Pancreas (tissue), 10 donors: ENCODE data around the gene REV1. TPM values are rescaled to one million over a fixed set of nuclear protein-coding genes. Genes with fewer than 3 reads are reported as not detected.
A peak's percentile ranks its signal among the peaks of the same experiment; 100 is the strongest.

ENCODE experiments used
- ATAC-seq, 4 donors: fragments of 200-7000 bp; cut with Tn5 transposase; one replicate each; pipeline versions ENCODE4 v1.8.0 to v1.9.1; 2020; ENCODE audit warnings: mild to moderate bottlenecking in 4 of 4, moderate library complexity in 4 of 4
- DNase-seq, 6 donors: peaks; one replicate each; pipeline ENCODE4 v3.0.0-alpha.2; 2020
- FAIRE-seq: peaks from 2 replicates; lab custom pipeline; 2012; peaks lifted over from hg19 to GRCh38; lab: Jason Lieb, UNC
- H3K27ac ChIP-seq, 4 donors: fragments of 200-600 bp; sonication (generic); 1 replicate in 3 of 4; 2 replicates in 1 of 4; pipeline versions ENCODE4 v1.5.0 to v1.8.0; 2020
- H3K27me3 ChIP-seq, 4 donors: fragments of 200-600 bp; one replicate each; pipeline ENCODE4 v1.8.0; 2021
- H3K36me3 ChIP-seq, 3 donors: fragments of 200-600 bp; sonication (generic) in 1 of 3; one replicate each; pipeline versions ENCODE4 v1.5.0 to v1.8.0; 2020 to 2021
- H3K4me1 ChIP-seq, 3 donors: fragments of 200-600 bp; one replicate each; pipeline ENCODE4 v1.8.0; 2021
- H3K4me3 ChIP-seq, 4 donors: fragments of 200-600 bp; sonication (generic) in 2 of 4; one replicate each; pipeline versions ENCODE4 v1.5.0 to v1.8.0; 2020 to 2021
- H3K9me3 ChIP-seq, 4 donors: fragments of 200-600 bp; one replicate each; pipeline ENCODE4 v1.8.0; 2021
- CTCF ChIP-seq, 4 donors: fragments of 200-600 bp; sonication (generic) in 3 of 4; IDR thresholded peaks; one replicate each; pipeline versions ENCODE4 v1.5.0 to v1.8.0; 2021; ENCODE audit warnings: antibody characterized with exemption in 4 of 4
- WGBS, 2 donors: extraction: QIAGEN DNeasy Blood & Tissue Kit; methylation state at CpG; one replicate each; pipeline ENCODE4 v1.1.7; 2013; 5-methylcytosine and 5-hydroxymethylcytosine counted together
- intact Hi-C, 3 donors: fragments of 100-400 bp; cut with DNase I; formaldehyde crosslinking; loops; one replicate each; pipeline versions ENCODE4 v1.11.1 to v1.14.2; 2022
- polyA plus RNA-seq, 2 donors: library from polyadenylated mRNA; stranded (reverse); fragments of 200-250 nt; gene quantifications; one replicate each; pipeline ENCODE4 v1.2.3, GENCODE V29; 2013
- total RNA-seq, 6 donors: library from RNA; stranded (reverse); fragmentation: NEBNext Ultra II Directional in 4 of 6; extraction: Animal tissue kit (Norgen Biotek cat#: 25700) in 4 of 6; gene quantifications; one replicate each; pipeline versions ENCODE4 v1.2.1 to v1.2.4, GENCODE V29; 2021 to 2023
- donor health status: healthy with polysubstance abuse.
- donor health status: DM: no; HTN: no; CAD: no; lungs with moderate emphysema.
- donor health status: DM: no; HTN: no; CAD: no.
- donor health status: control.
- donor health status: control.
- donor health status: Bipolar disorder and iron deficiency.
- donor health status: DM: yes; HTN: yes; CAD: no.
- donor health status: DM: no; HTN: no; CAD: no.
- donor health status: DM: no; HTN: no; CAD: no.
- donor health status: DM: yes; HTN: yes; CAD: no.

REV1 gene
- total and polyA plus RNA-seq, 8 donors = 9.3 to 22.6 (median 14.1) TPM

DNA sequence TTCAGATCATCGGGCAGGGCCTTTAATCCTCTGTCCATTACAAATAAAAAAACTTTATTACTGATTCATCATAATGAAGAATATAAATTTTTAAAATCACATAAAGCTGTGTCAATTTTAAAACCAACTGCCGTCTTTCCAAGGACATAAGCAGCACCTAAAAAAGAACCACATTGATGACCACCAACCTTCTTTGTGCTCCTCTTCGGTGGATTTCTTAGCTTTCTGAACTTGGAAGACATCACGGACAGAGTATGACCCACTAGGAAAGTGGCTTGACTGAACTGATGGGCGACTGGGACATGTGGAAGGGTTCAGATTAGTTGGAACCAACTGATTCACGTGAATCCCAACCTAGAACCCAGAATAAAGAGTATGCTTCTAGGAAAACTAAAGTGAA lies 83.7 kb downstream of the REV1 start:
- DNase-seq (no peak), FAIRE-seq (no peak), ATAC-seq (no peak)
- Histone ChIP-seq H3K27ac (no peak overlapping the region), H3K4me3 (no peak overlapping the region), H3K4me1 (no peaks in the 10 kb centered on the region), H3K9me3 (no peaks in the 10 kb centered on the region), H3K27me3 (no peaks in the 10 kb centered on the region), H3K36me3 (peaks cover 0 to 23% (median 12%) of the 10 kb centered on the region in 3 donors)
- no peak for TF ChIP-seq CTCF (IDR thresholded peaks at IDR 0.05)
- 92 to 95% methylated on average over 6 of the region's 6 CpGs for WGBS, 2 donors
- intact Hi-C loops = no loop called here

DNA sequence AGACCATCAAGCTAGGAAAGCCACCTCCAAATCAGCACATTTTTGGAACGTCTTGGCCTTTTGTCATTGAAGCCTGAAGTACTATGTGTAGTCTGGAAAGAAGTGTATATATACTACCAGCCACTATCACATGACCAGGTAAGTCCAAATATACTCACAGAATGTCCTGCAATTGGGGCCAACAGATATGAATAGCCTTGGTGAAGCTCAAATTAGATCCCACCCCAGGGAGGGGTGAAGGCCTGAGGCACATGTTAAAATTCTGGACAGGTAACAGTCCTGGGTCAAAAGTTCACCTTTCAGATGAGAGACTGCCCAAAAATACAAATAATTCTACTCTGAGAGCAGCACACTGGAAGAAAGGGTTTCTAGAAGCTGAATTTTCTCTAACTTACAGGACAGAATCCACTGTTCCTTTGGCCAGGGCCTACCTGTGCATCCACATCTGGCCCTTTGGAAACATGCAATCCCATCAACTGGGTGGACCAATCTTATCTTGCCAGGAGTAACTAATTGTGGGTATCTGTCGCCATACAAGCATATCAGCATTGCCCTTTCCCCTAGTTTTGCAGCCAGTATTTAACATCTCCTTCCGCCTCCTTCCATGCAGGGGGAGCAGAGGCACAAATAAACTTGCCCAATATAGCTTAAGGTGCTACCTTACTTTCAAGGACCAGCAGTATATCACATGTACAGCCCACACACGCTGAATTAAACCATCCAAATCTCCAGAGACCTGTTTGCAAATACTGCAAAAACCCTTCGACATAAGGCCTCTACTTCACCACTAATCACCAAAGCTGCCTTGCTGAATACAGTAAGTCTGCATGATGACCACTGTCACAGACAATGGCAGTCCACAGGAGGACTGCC lies 84.8 kb downstream of the REV1 start:
- no peak for FAIRE-seq
- no peak overlapping the region for H3K4me3 ChIP-seq
- no peaks in the 10 kb centered on the region for H3K9me3 ChIP-seq
- peak in 3 of 4 donors; percentile 12 to 36 (median 23) for ATAC-seq
- H3K27ac ChIP-seq = no peak overlapping the region
- H3K36me3 ChIP-seq = peaks cover 0 to 33% (median 18%) of the 10 kb centered on the region in 3 donors
- DNase-seq = no peak
- intact Hi-C loops = no loop called here
- no peaks in the 10 kb centered on the region for H3K4me1 ChIP-seq
- no peak for TF ChIP-seq CTCF (IDR thresholded peaks at IDR 0.05)
- 54 to 63% methylated on average over 5 of the region's 5 CpGs for WGBS, 2 donors
- H3K27me3 ChIP-seq = no peaks in the 10 kb centered on the region

DNA sequence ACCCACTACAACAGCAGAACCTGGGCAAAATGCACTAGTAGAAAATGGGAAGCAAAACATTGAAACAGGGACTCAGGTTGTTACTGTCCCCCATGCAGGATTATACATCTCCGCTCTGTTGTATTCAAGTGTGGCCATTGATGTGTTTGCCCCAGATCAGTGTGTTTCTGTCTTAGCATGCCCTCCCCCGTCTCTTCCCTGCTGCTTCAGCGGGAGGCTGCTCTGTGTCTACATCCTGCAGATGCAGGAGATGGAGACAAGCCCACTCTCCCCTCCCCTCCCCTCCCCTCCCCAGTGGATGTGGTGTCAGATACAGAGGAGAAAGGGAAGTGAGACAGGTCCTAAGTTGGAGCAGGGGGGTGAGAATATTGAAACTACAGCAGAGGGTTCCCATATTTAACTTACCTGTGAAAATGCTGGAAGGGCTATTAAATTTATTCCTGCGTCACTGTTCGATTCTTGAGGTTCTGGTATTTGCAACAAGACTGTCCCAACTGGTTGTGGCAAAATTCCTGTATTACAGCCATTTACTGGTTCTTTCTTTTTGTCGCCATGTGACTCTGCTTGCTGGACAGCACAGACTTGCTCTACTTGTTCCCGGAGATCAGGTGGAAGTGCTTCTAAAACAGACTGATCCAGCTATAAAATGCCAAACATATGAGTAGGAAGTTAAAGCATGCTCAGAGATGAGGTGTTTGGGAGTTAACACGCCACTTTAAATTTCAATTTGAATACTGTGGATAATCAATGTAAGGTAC lies 85.6 kb downstream of the REV1 start:
- Histone ChIP-seq H3K4me1 (no peaks in the 10 kb centered on the region), H3K27me3 (no peaks in the 10 kb centered on the region), H3K27ac (no peak overlapping the region), H3K4me3 (no peak overlapping the region), H3K36me3 (peaks cover 0 to 41% (median 24%) of the 10 kb centered on the region in 3 donors), H3K9me3 (no peaks in the 10 kb centered on the region)
- intact Hi-C loops = no loop called here
- FAIRE-seq (no peak), ATAC-seq (peak in 1 of 4 donors; percentile 11), DNase-seq (no peak)
- no peak for TF ChIP-seq CTCF (IDR thresholded peaks at IDR 0.05)
- 83 to 86% methylated on average over 8 of the region's 8 CpGs for WGBS, 2 donors

DNA sequence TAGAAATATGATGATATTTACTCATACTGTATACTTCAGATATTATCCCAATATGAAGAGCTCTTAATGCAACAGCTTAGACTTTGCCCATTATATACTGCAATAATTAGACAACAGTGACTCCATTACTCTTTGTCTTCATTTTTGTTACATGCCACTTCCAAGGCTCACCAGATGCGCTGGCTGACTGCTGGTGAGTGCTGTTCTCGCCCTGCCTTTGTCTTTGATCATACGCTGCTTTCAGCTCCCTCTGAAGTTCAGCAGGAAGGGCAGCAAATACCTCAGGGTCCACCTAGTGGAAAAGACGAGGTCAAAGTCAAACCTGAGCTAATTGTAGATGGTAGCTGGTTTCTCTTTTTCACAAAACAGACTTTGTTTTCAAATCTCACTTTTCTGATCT lies 86.3 kb downstream of the REV1 start:
- no peak for TF ChIP-seq CTCF (IDR thresholded peaks at IDR 0.05)
- intact Hi-C loops = no loop called here
- DNase-seq (no peak), ATAC-seq (no peak), FAIRE-seq (no peak)
- 79 to 88% methylated on average over 4 of the region's 4 CpGs for WGBS, 2 donors
- no peaks in the 10 kb centered on the region for H3K4me1 ChIP-seq
- no peaks in the 10 kb centered on the region for H3K27me3 ChIP-seq
- no peak overlapping the region for H3K4me3 ChIP-seq
- no peak overlapping the region for H3K27ac ChIP-seq
- H3K9me3 ChIP-seq = no peaks in the 10 kb centered on the region
- peaks cover 0 to 48% (median 31%) of the 10 kb centered on the region in 3 donors for H3K36me3 ChIP-seq
